Measurements from ENCODE around the gene TEX29. TPM values are rescaled to one million over a fixed set of nuclear protein-coding genes. Genes with fewer than 3 reads are reported as not detected.

The TEX29 gene
- total RNA-seq, 1 experiment from 2014 or later, result 0.45 TPM

GRCh38 chr13:111370570-111371535, 50.4 kb downstream of the TEX29 start:
- BruUV-seq (replicated peaks), result no TSS peak
- no peak overlapping the region for H3K27ac ChIP-seq (ENCODE audit: low read depth, low read length, poor library complexity, severe bottlenecking)
- H3K27me3 ChIP-seq (replicated peaks; ENCODE audit: insufficient read depth, low read depth, low read length, poor library complexity), result no peaks in the 10 kb centered on the region

GRCh38 chr13:111371720-111372119, 51.3 kb downstream of the TEX29 start:
- H3K4me3 ChIP-seq (ENCODE audit: low read depth, low read length, poor library complexity, severe bottlenecking), result no peak overlapping the region
- intact Hi-C loops (cut with micrococcal nuclease; ENCODE audit: unreplicated experiment), result no loop called here
- DNase-seq (ENCODE audit: low spot score), result no peak
- ChIA-PET POLR2A (ENCODE audit: low non-redundant PET) (no interaction called here), CTCF (no interaction called here)
- H3K36me3 ChIP-seq (ENCODE audit: insufficient read depth, low read length, poor library complexity, severe bottlenecking), result no peaks in the 10 kb centered on the region
- H3K27ac ChIP-seq (ENCODE audit: low read depth, low read length, poor library complexity, severe bottlenecking), result no peak overlapping the region
- no peaks in the 10 kb centered on the region for H3K4me1 ChIP-seq (ENCODE audit: insufficient read depth, low read length, poor library complexity, severe bottlenecking)
- BruUV-seq (replicated peaks), result no TSS peak
- no peaks in the 10 kb centered on the region for H3K27me3 ChIP-seq (replicated peaks; ENCODE audit: insufficient read depth, low read depth, low read length, poor library complexity)
- TF ChIP-seq EZH2 (IDR thresholded peaks at IDR 0.05; ENCODE audit: borderline replicate concordance, low read depth, low read length, poor library complexity, severe bottlenecking), result no peak
- TF ChIP-seq CTCF (conservative IDR thresholded peaks at IDR 0.05; ENCODE audit: low read depth, low read length), result no peak
- H3K9me3 ChIP-seq (ENCODE audit: low read depth, low read length, poor library complexity, severe bottlenecking), result no peaks in the 10 kb centered on the region

More at GRCh38 chr13:111370570-111371535, 50.4 kb downstream of the TEX29 start:
- no peaks in the 10 kb centered on the region for H3K9me3 ChIP-seq (ENCODE audit: low read depth, low read length, poor library complexity, severe bottlenecking)
- DNase-seq (ENCODE audit: low spot score), result peak; percentile 9
- intact Hi-C loops (cut with micrococcal nuclease; ENCODE audit: unreplicated experiment), result no loop called here
- H3K36me3 ChIP-seq (ENCODE audit: insufficient read depth, low read length, poor library complexity, severe bottlenecking), result no peaks in the 10 kb centered on the region
- H3K4me1 ChIP-seq (ENCODE audit: insufficient read depth, low read length, poor library complexity, severe bottlenecking), result no peaks in the 10 kb centered on the region
- TF ChIP-seq CTCF (conservative IDR thresholded peaks at IDR 0.05; ENCODE audit: low read depth, low read length), result no peak
- TF ChIP-seq EZH2 (IDR thresholded peaks at IDR 0.05; ENCODE audit: borderline replicate concordance, low read depth, low read length, poor library complexity, severe bottlenecking), result no peak
- no peak overlapping the region for H3K4me3 ChIP-seq (ENCODE audit: low read depth, low read length, poor library complexity, severe bottlenecking)
- ChIA-PET CTCF (no interaction called here), POLR2A (ENCODE audit: low non-redundant PET) (no interaction called here)

- CTCF ChIA-PET, result no interaction called here
- Histone ChIP-seq H3K4me3 (ENCODE audit: low read depth, low read length, poor library complexity, severe bottlenecking) (no peak overlapping the region), H3K4me1 (ENCODE audit: insufficient read depth, low read length, poor library complexity, severe bottlenecking) (no peaks in the 10 kb centered on the region), H3K36me3 (ENCODE audit: insufficient read depth, low read length, poor library complexity, severe bottlenecking) (no peaks in the 10 kb centered on the region), H3K27me3 (replicated peaks; ENCODE audit: insufficient read depth, low read depth, low read length, poor library complexity) (peaks cover 3% of the 10 kb centered on the region), H3K9me3 (ENCODE audit: low read depth, low read length, poor library complexity, severe bottlenecking) (no peaks in the 10 kb centered on the region), H3K27ac (ENCODE audit: low read depth, low read length, poor library complexity, severe bottlenecking) (no peak overlapping the region)
- intact Hi-C loops (cut with micrococcal nuclease; ENCODE audit: unreplicated experiment), result no loop called here
- BruUV-seq (replicated peaks), result no TSS peak
- POLR2A ChIA-PET (ENCODE audit: low non-redundant PET), result no interaction called here
- DNase-seq (ENCODE audit: low spot score), result no peak
- TF ChIP-seq CTCF (conservative IDR thresholded peaks at IDR 0.05; ENCODE audit: low read depth, low read length) (no peak), EZH2 (IDR thresholded peaks at IDR 0.05; ENCODE audit: borderline replicate concordance, low read depth, low read length, poor library complexity, severe bottlenecking) (no peak)
Measured at GRCh38 chr13:111372651-111373425, 52.4 kb downstream of the TEX29 start.
